GOT3 (cell line): ENCODE results near the gene PHKG1.
A peak's percentile ranks its signal among the peaks of the same experiment; 100 is the strongest.
"Not testable (repeated sequence)": the region's sequence is repeated elsewhere in the genome, so short reads cannot be mapped to it uniquely, and the experiment has no call there.

ENCODE experiments used
- DNase-seq: peaks from one replicate; lab custom pipeline; 2025; ENCODE audit warnings: mixed read lengths; lab: John Stamatoyannopoulos, UW

Gene PHKG1

DNA sequence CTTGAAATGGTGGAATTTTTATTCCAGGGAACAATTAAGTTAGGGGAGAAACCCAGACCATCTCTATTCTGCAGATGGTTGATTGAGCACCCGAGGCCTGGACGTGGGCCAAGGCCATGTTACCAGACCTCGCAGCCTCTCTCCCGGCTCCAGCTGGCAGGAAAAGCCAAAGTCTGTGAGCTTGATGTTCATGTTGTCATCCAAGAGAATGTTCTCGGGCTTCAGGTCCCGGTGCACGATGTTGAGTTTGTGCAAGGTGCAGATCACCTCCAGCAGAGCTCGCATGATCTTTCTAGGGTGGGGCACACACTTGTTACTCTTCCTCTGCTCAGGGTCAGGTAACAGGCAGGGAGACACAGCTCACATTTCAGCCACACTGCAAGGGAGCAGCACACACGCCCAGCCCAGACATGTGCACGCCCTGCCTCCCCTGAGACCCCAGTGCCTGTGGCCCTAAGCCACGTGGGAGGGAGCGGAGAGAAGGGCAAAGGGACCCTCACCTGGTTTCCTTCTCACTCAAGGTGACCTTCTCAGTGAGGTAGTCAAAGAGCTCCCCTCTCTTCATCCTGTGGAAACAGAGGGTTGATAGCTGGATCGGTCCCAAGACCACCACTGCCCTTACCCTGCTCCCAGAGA lies 9.5 kb downstream of the PHKG1 start:
- DNase-seq = no peak

- DNase-seq = no peak
Observed at GRCh38 chr7:56081626-56082340, 11.0 kb downstream of the PHKG1 start.

DNA sequence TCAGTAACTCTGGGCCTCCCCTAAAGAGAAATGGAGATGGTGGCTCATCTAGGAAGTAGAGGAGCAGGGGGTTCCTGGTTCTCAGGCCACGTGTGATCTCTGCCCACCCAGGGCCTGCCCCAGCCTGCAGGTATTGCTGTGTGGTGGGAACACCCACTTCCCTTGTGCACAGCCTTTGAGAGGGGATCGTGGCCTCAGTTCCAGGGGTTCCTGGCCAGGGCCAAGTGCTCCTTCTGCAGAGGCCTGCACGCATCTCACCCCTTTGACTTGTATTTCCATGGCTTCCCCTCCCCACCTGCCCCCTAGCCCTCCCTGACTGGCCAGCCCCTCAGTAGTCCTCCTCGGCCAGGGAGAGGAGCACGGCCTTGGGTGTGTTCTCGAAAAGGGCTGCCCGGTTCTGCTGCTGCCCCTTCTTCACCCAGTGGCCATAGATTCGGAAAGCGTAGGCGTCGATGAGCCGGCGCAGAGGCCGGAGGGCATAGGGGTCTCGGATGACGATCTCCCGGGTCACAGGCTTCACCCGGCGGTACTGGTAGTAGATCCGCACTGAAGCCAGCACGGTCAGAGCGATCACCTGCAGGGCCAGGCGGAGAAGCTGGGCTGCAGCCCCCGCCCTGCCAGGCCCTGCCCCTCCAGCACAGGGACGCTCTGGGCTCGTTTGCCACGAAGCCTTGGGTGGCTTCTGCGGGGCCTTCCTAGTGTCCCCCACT lies 11.9 kb downstream of the PHKG1 start:
- not testable (repeated sequence) for DNase-seq

DNA sequence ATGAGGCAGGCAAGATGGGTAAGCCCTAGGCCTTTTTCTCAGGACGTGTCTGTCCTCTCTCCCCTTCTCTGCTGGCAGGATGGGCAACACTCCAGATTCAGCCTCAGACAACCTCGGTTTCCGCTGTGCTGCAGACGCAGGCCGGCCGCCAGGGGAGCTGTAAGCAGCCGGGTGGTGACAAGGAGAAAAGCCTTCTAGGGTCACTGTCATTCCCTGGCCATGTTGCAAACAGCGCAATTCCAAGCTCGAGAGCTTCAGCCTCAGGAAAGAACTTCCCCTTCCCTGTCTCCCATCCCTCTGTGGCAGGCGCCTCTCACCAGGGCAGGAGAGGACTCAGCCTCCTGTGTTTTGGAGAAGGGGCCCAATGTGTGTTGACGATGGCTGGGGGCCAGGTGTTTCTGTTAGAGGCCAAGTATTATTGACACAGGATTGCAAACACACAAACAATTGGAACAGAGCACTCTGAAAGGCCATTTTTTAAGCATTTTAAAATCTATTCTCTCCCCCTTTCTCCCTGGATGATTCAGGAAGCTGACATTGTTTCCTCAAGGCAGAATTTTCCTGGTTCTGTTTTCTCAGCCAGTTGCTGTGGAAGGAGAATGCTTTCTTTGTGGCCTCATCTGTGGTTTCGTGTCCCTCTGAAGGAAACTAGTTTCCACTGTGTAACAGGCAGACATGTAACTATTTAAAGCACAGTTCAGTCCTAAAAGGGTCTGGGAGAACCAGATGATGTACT lies 13.1 kb downstream of the PHKG1 start:
- DNase-seq = no peak

GRCh38 chr7:56078196-56078595 lies 14.6 kb downstream of the PHKG1 start:
- no peak for DNase-seq

DNA sequence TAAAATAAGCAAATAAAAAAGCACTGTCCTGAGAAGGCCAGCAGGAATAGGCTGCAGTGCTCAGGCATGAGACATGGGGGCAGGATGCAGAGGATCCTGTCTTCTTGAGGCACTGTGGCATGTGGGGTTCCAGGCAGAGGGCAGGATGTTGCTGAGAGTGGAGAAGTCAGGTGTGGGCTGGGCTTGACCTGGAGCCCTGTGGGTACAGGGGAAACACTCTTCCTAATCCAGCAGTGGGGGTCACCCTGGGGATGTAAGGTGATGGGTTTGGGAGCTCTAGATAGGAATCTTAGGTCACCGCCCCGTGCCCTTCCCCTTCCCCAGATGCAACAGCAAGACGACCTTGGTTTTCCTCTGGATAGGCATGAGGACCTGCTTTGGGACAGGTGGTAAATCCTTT lies 15.1 kb downstream of the PHKG1 start:
- no peak for DNase-seq

DNA sequence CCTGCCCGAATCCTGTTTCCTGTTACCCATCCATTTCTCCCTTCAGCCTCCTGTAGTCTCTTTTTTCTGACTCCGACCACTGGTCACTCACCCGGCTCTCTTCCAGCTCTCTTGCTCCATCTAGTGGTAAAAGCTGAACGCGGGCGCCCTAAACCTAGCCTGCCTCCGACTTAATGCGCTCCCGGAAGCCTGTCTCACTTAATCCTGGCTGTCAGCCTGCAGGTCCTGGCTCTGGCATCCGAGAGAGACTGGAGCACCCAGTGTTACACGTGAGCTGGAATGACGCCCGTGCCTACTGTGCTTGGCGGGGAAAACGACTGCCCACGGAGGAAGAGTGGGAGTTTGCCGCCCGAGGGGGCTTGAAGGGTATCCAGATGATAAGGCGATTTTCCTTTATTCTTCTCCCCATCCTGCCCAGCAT lies 18.4 kb downstream of the PHKG1 start:
- DNase-seq = peak; percentile 47

- DNase-seq = not testable (repeated sequence)
Observed at GRCh38 chr7:56066376-56066775, 26.4 kb downstream of the PHKG1 start.

DNA sequence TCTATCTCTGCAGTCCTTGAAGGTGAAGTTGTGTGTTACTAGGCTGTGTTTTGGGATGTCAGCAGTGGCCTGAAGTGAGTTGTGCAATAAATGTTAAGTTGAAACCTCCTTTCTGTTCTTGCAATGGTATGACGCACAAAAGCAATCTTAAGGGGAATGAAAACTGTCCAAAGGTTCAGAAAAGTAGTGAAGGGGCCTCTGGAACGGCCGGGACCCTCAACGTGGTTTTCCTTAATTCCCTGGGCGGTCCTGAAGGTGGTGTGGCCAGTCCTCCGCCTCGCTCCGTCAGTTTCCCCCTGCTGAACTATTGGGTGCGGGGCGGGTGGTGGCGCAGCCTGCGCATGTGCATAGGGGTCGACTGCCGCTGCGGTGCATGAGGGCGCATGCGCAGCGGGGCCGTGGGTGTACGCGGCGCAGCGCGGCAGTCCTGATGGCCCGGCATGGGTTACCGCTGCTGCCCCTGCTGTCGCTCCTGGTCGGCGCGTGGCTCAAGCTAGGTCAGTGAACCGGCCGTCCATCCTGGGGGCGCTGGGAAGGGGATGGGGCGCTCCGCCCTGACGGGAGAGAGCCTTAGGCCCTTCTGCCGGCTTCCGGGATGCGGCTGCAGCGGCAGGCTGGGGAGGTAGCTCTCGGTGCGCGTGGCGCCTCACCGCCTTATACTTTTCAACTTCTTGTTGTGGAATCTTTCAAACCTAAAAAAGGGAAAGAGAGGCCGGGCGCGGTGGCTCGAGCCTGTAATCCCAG lies 28.7 kb downstream of the PHKG1 start, which contains the start of gene SUMF2:
SUMF2 (plus strand) TSS at position 405 of the 744 bp plus-strand sequence; CDS start at position 431, 26 bp downstream.
- peak; percentile 85 for DNase-seq

GRCh38 chr7:56063500-56063881 lies 29.3 kb downstream of the PHKG1 start:
- DNase-seq = no peak

GRCh38 chr7:56062382-56062781 lies 30.4 kb downstream of the PHKG1 start:
- no peak for DNase-seq

- DNase-seq = no peak
Observed at GRCh38 chr7:56053993-56054392, 38.8 kb downstream of the PHKG1 start.

- DNase-seq = no peak
Observed at GRCh38 chr7:56053379-56053778, 39.4 kb downstream of the PHKG1 start.

DNA sequence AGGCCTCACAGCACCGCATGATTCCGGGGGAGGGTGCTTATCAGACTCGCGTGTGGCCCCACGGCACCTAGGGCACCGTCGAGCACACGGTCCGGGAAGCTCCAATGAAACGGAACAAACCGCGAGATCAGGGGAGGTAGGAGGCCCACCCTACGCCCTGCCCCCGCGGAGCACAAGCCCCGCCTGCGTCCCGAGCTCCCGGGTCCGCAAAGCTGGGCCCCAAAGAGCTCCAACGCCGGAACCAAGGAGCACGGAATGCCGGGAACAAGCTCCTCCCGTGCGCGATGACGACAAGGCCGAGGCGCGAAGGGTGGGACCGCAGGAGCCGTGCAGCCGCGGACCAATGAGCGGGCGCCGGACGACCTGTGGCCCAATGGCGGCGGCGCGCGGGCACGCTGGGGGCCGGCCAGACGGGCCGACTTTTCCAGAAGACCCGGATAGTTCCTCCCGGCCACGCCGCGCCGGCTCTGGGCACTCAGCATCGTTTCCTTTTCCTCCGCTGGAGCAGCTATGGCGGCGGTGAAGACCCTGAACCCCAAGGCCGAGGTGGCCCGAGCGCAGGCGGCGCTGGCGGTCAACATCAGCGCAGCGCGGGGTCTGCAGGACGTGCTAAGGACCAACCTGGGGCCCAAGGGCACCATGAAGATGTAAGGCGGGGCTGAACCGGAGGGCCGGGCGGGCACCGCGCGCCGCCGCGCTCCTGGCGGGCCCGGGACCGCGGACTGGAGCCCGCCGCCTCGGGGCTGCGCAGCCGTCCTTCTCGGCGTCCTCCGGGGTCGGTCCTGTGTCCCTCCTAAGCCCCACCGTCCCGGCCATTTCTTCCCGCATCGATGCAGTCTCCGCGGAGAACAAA lies 41.2 kb downstream of the PHKG1 start, which contains the start of the genes CCT6A and PSPH:
CCT6A (plus strand) TSS at position 427 of the 853 bp plus-strand sequence; CDS start at position 511, 84 bp downstream.
PSPH (minus strand) TSS at position 106 of the 853 bp plus-strand sequence. CDS start 30,232 bp downstream, outside the sequence.
- peak; percentile 97 for DNase-seq

- DNase-seq = no peak
Observed at GRCh38 chr7:56051053-56051338, 41.8 kb downstream of the PHKG1 start.

DNA sequence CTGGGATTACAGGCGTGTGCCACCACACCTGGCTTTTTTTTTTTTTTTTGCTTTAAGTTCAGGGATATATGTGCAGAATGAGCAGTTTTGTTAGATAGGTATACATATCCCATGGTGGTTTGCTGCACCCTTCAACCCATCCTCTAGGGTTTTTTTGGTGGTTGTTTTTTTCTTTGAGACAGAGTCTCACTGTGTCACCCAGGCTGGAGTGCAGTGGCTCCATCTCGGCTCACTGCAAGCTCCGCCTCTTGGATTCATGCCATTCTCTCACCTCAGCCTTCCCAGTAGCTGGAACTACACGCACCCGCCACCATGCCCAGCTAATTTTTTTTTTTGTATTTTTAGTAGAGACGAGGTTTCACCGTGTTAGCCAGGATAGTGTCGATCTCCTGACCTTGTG lies 44.0 kb downstream of the PHKG1 start:
- not testable (repeated sequence) for DNase-seq

DNA sequence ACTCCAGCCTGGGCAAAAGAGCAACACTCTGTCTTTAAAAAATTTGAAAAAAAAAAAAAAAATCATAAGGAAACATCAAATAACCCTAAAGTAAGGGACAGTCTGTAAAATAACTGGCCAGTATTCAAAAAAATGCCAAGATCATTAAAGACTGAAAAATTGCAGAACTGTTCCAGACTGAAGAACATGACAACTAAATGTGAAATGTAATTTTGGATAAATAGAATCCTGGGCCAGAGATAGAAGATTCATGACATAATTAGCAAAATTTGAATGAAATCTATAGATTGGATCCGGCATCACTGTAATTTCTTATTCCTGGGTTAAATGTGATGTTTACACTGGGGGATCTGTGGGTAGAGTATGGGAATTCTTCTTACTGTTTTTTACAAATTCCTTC lies 44.5 kb downstream of the PHKG1 start:
- no peak for DNase-seq

DNA sequence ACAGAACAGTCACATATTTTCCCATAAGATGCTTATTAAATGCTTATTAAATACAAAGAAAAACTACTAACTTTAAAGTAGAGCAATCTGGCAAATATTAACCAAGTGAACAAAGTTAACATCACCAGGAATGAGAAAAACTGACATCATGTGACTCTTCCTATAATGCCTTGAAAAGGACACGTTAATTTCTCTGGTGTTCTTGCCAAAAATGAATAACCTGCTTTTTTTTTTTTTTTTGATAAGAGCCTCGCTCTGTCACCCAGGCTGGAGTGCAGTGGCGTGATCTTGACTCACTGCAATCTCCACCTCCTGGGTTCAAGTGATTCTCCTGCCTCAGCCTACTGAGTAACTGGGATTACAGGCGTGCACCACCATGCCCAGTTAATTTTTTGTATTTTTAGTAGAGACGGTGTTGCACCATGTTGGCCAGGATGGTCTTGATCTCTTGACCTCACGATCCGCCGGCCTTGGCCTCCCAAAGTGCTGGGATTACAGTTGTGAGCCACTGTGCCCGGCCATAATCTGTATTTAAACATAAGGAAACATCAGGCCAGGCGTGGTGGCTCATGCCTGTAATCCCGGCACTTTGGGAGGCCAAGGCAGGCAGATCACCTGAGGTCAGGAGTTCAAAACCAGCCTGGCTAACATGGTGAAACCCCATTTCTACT lies 45.2 kb downstream of the PHKG1 start:
- not testable (repeated sequence) for DNase-seq

GRCh38 chr7:56046721-56047445 lies 45.9 kb downstream of the PHKG1 start:
- no peak for DNase-seq
